ENCODE measurements around the gene IL17RC. TPM values are rescaled to one million over a fixed set of nuclear protein-coding genes. Genes with fewer than 3 reads are reported as not detected.

The IL17RC gene
- total and polyA plus RNA-seq, 2 experiments from 2014 or later, result 8.4 to 12.6 TPM

GRCh38 chr3:9869955-9870354, 46.9 kb upstream of the IL17RC start:
- no peak for TF ChIP-seq ZNF114 (CRISPR knock-in tag; IDR thresholded peaks at IDR 0.05)
- no peak for TF ChIP-seq ZNF462 (CRISPR knock-in tag; IDR thresholded peaks at IDR 0.05)
- no peak for TF ChIP-seq ZNF331 (CRISPR knock-in tag; IDR thresholded peaks at IDR 0.05; ENCODE audit: low read depth)
- TF ChIP-seq NANOG (IDR thresholded peaks at IDR 0.05; ENCODE audit: borderline replicate concordance), result no peak
- no peak for TF ChIP-seq STAT1 (IDR thresholded peaks at IDR 0.05; ENCODE audit: unreplicated experiment)
- no peak for TF ChIP-seq POLR2AphosphoS5 (IDR thresholded peaks at IDR 0.05; ENCODE audit: low read depth)
- TF ChIP-seq REST (IDR thresholded peaks at IDR 0.05; ENCODE audit: unreplicated experiment), result no peak
- TF ChIP-seq CTCF (conservative IDR thresholded peaks at IDR 0.05; ENCODE audit: low read depth in 2 of 2), result no peak
- no peak for TF ChIP-seq EZH2phosphoT487 (IDR thresholded peaks at IDR 0.05; ENCODE audit: unreplicated experiment)
- no peak for TF ChIP-seq JUNB (IDR thresholded peaks at IDR 0.05; ENCODE audit: unreplicated experiment)
- Histone ChIP-seq H3K36me3 (ENCODE audit: insufficient read depth) (no peaks in the 10 kb centered on the region), H4K20me1 (replicated peaks; ENCODE audit: insufficient read depth) (no peaks in the 10 kb centered on the region), H3K27me3 (ENCODE audit: insufficient read depth) (no peaks in the 10 kb centered on the region), H3K9me2 (ENCODE audit: insufficient read depth) (no peaks in the 10 kb centered on the region), H3K4me1 (ENCODE audit: insufficient read depth) (no peaks in the 10 kb centered on the region), H2AFZ (no peak overlapping the region), H3F3A (replicated peaks; ENCODE audit: low read depth) (no peaks in the 10 kb centered on the region), H3K79me2 (replicated peaks; ENCODE audit: insufficient read depth) (no peaks in the 10 kb centered on the region), H3K4me2 (no peak overlapping the region), H3K4me3 (no peak overlapping the region), H3K27ac (ENCODE audit: low read depth) (no peak overlapping the region)
- Mint-ChIP-seq H3K27ac (no peak overlapping the region), H3K9me3 (no peaks in the 10 kb centered on the region; the same call in 2 of the 3 replicates), H3K27me3 (ENCODE audit: insufficient read depth, low read depth, poor library complexity) (peaks cover 9% of the 10 kb centered on the region), H3K4me3 (no peak overlapping the region), H3K36me3 (ENCODE audit: low read depth) (no peaks in the 10 kb centered on the region), H3K4me1 (no peaks in the 10 kb centered on the region)
- no peak for DNase-seq (ENCODE audit: low spot score)
- ATAC-seq, result no peak
